Suppressor macrophage (primary cell): ENCODE measurements around the gene AQR.
A peak's percentile ranks its signal among the peaks of the same experiment; 100 is the strongest.
"Not testable (repeated sequence)": the region's sequence is repeated elsewhere in the genome, so short reads cannot be mapped to it uniquely, and the experiment has no call there.

Experiments used
- DNase-seq, 4 experiments: peaks; one replicate each; pipeline ENCODE4 v3.0.0-alpha.2; 2020 to 2022
- total RNA-seq, 17 experiments: gene quantifications; one replicate each; lab custom pipeline; 2026; ENCODE audit warnings: mixed read lengths in 6 of 17, inconsistent platforms in 3 of 17; lab: John Stamatoyannopoulos, UW

AQR gene
- 60.1 to 134 (median 95.9) reads per million in 17 experiments for total RNA-seq

DNA sequence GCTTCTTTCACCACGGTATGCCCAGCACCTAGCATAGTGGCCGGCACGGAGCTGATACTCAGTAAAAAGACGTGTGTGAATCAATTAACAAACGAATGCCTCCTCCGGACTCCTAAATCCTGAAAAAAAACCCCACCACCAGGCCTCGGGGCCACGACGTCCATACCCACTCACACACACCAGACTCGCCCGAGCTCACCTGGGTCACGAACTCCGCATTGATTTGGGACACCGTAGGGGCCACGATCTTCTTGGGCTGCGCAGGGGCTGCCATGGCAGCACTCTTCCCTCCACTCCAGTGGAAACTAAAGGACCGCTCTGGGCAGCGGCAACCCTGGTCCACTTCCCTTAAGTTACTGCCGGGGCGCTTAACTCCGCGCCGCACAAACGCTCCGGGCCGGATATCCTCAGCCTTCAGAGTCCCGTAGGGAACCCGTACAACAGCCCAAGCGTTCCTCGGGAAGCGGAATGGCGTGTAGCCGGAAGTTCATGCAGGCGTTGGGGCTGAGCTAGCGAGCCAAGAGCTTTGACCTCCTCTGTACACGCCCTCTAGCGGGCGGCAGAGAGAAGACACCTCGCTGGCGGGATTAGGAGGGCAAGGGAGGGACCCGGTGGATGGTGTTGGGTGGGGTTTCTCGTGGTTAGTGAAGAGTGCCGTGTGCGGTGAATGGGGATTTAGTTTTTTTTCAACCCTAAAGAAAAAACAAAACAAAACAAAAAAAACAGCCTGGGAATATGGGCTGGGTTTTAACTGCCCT, at the start of gene AQR:
AQR (minus strand) TSS at position 403 of the 758 bp plus-strand sequence; CDS start at position 274, 129 bp downstream.
- DNase-seq = peak; percentile 98 to 99 (median 99)

DNA sequence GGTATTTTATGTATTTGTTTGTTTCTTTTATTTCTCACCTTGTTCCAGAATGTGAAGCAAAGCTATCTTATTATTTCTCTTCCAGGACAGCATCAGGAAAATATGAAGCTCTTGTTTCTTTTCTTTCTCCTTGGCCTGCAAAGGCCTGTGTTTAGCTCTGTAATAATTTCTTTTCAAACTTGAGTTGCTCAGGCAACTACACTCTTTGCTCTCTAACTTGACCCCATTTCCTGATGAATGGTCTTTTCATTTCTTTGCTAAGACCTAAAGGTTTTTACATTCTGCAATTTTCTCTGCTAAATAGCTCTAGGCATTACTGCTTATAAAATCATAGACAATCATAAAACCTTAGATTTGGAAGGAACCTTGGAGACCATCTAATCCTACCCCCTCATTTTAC, 44.7 kb upstream of the AQR start:
- DNase-seq = no peak

GRCh38 chr15:35013370-35013769, 43.8 kb upstream of the AQR start:
- peak in 3 of 4 experiments; percentile 27 to 47 (median 28) for DNase-seq

DNA sequence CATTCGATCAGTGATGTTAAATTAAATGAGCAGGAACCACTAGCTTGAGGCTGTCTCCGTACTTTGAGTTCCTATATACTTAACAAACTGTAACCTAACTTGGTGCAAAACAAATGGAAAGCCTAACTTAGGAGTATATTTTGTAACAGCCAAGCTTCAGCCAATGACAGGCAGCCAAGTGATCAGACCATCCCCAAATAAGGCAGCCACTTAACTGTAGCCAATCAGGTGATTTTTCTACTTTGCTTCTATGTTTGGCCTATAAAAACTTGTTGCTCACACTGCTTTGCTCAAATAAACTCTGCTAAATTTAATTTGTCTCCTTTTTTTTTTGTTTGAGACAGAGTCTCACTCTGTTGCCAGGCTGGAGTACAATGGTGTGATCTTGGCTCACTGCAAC, 37.9 kb upstream of the AQR start:
- no peak for DNase-seq

DNA sequence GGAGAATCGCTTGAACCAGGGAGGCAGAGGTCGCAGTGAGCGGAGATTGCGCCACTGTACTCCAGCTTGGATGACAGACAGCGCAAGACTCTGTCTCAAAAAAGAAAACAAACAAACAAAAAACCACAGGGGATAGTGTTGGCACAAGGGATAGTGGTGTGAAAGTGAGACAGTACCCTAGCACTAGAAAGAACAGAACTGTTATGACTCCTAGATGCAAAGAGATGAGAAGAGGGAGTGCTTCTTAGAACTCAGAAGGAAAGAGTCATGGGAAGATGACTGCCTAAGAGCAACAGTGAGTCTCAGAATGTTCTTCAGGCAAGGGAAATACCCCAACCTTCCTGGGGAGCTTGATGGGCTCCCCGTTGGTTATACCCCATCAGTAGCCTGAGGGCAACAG, 36.4 kb upstream of the AQR start:
- DNase-seq = no peak

DNA sequence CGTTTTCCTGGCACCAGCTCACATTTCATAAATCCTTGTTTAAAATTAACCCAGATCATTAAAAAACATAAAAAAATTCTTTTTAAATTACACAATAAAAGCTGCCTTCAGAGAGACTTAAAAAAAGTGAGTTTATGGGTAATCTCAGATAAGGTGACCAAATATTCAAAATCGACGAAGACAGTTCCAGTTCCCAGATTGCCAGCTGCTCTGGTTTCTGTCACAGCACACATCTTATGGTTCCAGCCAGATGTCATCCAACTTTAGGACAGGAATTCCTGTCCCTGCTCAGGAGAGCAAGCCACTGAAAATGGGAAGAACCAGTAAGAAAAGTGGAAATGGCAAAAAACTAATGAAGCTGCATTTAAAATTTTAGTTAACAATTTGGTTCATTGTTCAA, 34.4 kb upstream of the AQR start:
- DNase-seq = no peak

DNA sequence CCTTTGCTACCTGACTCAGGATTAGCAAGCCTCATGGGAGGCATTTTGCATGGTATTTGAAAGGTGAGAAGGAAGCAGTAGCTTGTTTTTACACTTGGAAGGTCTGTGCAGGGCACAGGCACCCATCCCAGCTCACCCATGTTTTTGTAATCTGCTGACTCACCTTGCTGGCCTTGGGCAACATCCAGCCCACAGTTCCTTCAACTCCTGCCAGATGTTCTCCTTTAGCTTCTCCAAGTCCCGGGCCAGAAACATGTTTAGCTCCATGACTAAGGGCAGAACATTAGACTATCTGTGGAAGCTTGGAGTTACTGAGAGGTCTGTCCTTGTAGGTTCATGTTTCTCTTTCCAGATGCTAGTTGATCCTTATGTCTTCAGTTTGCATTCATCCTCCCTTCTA, 31.0 kb upstream of the AQR start:
- DNase-seq = peak; percentile 19 to 53 (median 44)

GRCh38 chr15:34999906-35000305, 30.4 kb upstream of the AQR start:
- no peak for DNase-seq

DNA sequence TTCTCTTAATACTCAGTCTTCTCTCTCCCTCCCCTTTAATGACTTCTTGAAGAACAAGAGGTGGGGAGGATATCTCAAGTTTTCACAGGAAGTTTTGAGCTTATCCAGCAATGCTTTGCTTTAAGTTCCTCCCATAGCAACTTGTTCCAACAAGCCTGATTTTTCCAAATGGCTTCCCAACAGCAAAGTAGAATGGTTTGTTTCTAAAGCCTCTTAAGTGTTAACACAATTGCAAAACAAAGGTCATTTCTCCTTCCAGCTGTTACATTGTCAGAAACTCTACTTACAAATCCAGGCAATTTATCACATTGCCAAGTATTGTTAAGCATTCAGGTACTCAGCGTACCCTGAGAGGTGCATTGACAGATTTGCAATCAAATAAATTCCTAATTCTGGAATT, 25.4 kb upstream of the AQR start:
- no peak for DNase-seq

DNA sequence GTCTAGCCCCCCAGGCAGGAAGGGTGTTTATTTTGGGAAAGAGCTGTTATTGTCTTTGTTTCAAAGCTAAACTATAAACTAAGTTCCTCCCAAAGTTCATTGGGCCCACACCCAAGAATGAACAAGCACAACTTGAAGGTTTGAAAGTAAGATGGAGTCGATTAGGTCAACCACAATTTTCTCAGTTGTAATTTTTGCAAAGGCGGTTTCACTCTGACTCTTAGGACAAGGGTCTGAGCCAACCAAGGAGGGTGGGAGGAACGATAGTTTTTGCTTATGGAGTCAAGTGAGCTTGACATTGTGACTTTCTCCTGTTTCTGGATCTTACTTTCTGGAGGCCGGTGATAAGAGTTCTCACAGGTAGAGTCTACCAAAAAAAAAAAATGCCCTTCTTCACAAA, 24.3 kb upstream of the AQR start:
- DNase-seq = no peak

- DNase-seq = no peak
These were observed 23.9 kb upstream of the AQR start for GRCh38 chr15:34993412-34993811.

DNA sequence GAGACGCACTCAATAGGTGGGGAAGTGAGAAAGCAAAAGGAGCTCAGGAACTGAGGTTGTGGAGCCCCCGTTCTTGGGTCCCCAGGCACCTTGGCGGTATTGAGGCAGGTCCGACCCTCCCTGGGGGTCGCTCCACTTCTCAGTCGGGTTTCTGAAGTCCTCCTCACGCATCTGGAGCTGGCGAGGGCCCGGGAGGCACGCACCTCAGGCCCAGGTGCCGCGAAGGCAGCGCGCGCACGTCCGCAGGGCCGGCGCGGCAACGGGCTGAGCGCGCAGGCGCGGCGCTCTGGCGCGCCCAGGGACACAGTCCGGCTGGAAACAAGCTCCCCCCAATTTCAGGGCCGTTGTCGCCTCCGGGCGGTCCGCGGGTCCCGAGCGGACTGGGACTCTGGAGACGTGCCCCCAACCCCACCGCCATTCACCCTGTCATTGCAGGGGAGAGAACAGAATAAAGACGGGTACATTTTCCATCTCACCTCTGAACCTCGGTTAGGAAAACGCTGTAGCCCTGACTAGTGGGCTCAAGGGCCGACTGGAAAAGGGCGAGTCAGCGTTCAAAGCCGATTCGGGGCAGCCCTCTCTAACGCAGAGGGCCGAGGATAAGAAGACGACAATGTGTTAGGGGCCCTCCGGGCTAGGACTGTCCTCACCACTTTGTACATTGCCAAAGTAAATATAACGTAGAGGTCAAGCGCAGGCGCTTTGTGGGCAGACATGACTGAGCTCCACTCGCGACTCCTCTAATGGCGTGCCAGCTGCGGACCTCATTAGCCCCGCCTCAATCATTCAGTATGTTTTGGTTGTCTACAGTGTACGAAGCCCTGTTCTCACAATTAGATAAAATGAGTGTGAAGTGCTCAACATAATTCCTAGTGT, 18.7 kb upstream of the AQR start, which contains the start of gene ZNF770:
ZNF770 (minus strand) TSS at position 261 of the 876 bp plus-strand sequence. CDS start 4,853 bp downstream, outside the sequence.
- peak; percentile 80 to 92 (median 90) for DNase-seq

DNA sequence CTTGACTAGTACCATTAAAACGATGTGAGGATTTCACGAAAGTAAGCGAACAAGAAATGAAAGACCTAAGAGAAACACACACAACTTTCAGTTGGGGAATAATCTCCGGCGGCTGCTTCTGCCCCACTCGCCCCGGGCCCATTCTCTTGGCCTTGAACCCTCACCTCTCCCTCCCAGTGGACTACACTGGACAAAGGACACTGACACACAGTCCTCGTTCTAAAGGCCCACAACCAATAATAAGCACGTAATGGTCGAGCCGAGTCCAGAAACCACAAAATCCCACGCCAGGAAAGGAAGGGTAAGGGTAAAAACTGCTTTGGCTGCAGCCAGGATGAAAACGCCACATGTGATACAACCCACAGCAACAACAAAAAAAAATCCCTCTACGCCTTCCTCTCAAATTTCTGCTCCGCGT, 18.1 kb upstream of the AQR start:
- DNase-seq = peak in 3 of 4 experiments; percentile 49 to 58 (median 57)

DNA sequence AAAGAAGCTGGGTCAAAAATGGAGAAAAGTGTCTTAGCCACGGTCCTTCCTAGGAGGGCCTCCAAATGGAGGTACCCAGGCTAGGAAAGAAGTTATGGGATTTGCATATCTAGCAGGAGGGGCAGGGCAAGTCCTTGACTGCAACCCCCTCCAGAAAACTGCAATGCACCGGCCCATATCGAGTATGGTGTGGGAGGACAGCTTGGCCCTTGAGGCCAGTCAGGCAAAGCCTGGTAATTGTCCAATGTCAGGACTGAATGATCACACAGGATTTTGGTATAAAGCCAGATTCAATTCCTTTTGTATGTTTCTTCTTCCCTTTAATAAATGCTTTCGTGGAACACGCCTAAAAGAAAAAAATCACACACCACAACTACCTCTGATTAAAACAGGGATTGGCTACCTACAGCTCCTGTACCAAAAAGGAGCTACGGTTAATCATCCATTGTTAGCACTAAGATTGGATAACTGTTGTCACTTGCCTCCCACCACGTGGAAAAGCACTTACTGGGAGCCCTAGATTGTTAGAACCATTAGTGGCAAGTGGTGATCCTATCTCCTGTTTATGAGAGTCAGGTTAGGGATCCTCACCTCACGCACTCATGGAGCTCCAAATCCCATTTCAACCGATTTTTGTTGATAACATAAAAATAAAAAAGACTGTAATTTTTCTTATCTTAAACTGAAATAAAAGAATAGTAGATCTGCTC, 17.4 kb upstream of the AQR start:
- peak in 2 of 4 experiments; percentile 3 to 6 for DNase-seq

GRCh38 chr15:34986326-34986725, 16.8 kb upstream of the AQR start:
- DNase-seq = no peak

DNA sequence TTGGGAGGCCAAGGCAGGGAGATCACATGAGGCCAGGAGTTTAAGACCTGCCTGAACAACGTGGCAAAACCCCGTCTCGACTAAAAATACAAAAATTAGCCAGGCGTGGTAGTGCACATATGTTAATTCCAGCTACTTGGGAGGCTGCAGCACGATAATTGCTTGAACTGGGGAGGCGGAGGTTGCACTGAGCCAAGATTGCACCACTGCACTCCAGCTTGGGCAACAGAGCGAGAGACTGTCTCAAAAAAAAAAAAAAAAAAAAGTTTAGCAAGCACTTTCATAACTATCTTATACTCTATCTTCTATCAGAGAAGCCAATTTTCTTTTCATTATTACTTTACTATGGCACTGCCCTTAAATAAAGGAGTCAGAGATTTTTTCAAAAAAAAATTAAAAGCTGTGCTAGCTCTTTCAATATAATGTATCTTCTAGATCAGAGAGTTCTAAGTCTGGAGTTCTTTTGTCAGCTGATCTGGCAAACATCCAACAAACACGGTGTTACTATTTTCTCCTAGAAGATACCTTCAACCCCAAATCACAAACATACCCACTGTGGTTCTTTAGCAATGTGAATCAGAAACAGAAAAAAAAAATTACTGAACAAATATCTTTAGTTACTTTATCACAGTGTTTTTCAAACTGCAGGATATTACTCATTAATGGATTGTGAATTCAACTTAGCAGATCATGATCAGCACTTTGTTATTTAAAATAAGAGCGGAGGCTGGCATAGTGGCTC, 15.5 kb upstream of the AQR start:
- DNase-seq = peak in 3 of 4 experiments; percentile 13 to 40 (median 30)

GRCh38 chr15:34976743-34977142, 7.2 kb upstream of the AQR start:
- DNase-seq = no peak

- DNase-seq = no peak
These were observed 6.5 kb upstream of the AQR start for GRCh38 chr15:34976073-34976472.

- no peak for DNase-seq
These were observed 4.0 kb upstream of the AQR start for GRCh38 chr15:34973512-34973911.

GRCh38 chr15:34970098-34970643, 629 bp upstream of the AQR start:
- DNase-seq = not testable (repeated sequence)

GRCh38 chr15:34964277-34964676, 5.3 kb downstream of the AQR start:
- DNase-seq = no peak

GRCh38 chr15:34953851-34954250, 15.7 kb downstream of the AQR start:
- DNase-seq = no peak
